Neural cell (in vitro differentiated cells): ENCODE data around the gene SNX6. TPM values are rescaled to one million over a fixed set of nuclear protein-coding genes. Genes with fewer than 3 reads are reported as not detected.
"Not testable (repeated sequence)": the region's sequence is repeated elsewhere in the genome, so short reads cannot be mapped to it uniquely, and the experiment has no call there.

Experiments used
- H2AFZ ChIP-seq: fragments of 200-600, 300-800 bp; sonication (generic), shearing (Covaris generic); 2 replicates; pipeline ENCODE4 v1.6.0; 2014; ENCODE audit warnings: low read depth, mild to moderate bottlenecking, antibody characterized with exemption, low read length, moderate library complexity
- H3F3A ChIP-seq: fragments of 200-600 bp; shearing (Covaris generic); 2 replicates; pipeline ENCODE4 v1.6.1; 2016; ENCODE audit warnings: mild to moderate bottlenecking, moderate library complexity, mixed read lengths, antibody characterized with exemption, low read length; ENCODE audit not compliant: insufficient read depth, poor library complexity, severe bottlenecking
- H3K27ac ChIP-seq: fragments of 200-600, 300-800 bp; sonication (generic), shearing (Covaris generic); 2 replicates; pipeline ENCODE4 v1.5.1; 2014; ENCODE audit warnings: mild to moderate bottlenecking, low read length, moderate library complexity
- H3K27me3 ChIP-seq: fragments of 300-800, 200-600 bp; sonication (generic), shearing (Covaris generic); 2 replicates; pipeline ENCODE4 v1.6.0; 2014; ENCODE audit warnings: mild to moderate bottlenecking, low read depth, low read length, moderate library complexity; ENCODE audit not compliant: insufficient read depth
- H3K36me3 ChIP-seq: fragments of 300-800, 200-600 bp; sonication (generic), shearing (Covaris generic); 2 replicates; pipeline ENCODE4 v1.5.1; 2014; ENCODE audit warnings: mild to moderate bottlenecking, antibody characterized with exemption, low read length, moderate library complexity; ENCODE audit not compliant: insufficient read depth
- H3K4me2 ChIP-seq: fragments of 300-800, 200-600 bp; sonication (generic), shearing (Covaris generic); 2 replicates; pipeline ENCODE4 v1.6.0; 2014; ENCODE audit warnings: mild to moderate bottlenecking, low read length
- H3K4me3 ChIP-seq: fragments of 300-800, 200-600 bp; sonication (generic), shearing (Covaris generic); 2 replicates; pipeline ENCODE4 v1.5.1; 2014; ENCODE audit warnings: mild to moderate bottlenecking, low read length, moderate library complexity
- H3K79me2 ChIP-seq: fragments of 200-600 bp; shearing (Covaris generic); replicated peaks from 2 replicates; pipeline ENCODE4 v1.6.0; 2014; ENCODE audit warnings: mild to moderate bottlenecking, low read length, moderate library complexity; ENCODE audit not compliant: insufficient read depth
- H3K9ac ChIP-seq: fragments of 300-800, 200-600 bp; sonication (generic), shearing (Covaris generic); 2 replicates; pipeline ENCODE4 v1.6.1; 2016; ENCODE audit warnings: mild to moderate bottlenecking, low read length, mixed read lengths
- H3K9me2 ChIP-seq: fragments of 200-600 bp; shearing (Covaris generic); 2 replicates; pipeline ENCODE4 v1.6.1; 2016; ENCODE audit warnings: mild to moderate bottlenecking, low read length, mixed read lengths; ENCODE audit not compliant: insufficient read depth
- H3K9me3 ChIP-seq: fragments of 200-600, 300-800 bp; sonication (generic), shearing (Covaris generic); 2 replicates; pipeline ENCODE4 v1.6.1; 2016; ENCODE audit warnings: mild to moderate bottlenecking, mixed run types, low read length, moderate library complexity, mixed read lengths
- H4K20me1 ChIP-seq: fragments of 200-600 bp; shearing (Covaris generic); 2 replicates; pipeline ENCODE4 v1.6.1; 2016; ENCODE audit warnings: mild to moderate bottlenecking, mixed run types; ENCODE audit not compliant: insufficient read depth
- CTCF ChIP-seq: fragments of 450-650 bp; IDR thresholded peaks from 2 replicates; pipeline ENCODE4 v1.5.1; 2014; ENCODE audit warnings: antibody characterized with exemption, mild to moderate bottlenecking, moderate library complexity; ENCODE audit not compliant: poor library complexity, severe bottlenecking
- EP300 ChIP-seq: fragments of 450-650 bp; conservative IDR thresholded peaks from 2 replicates; pipeline ENCODE4 v1.6.1; 2014; ENCODE audit warnings: antibody characterized with exemption, mild to moderate bottlenecking, moderate library complexity; ENCODE audit not compliant: poor library complexity, severe bottlenecking
- EZH2 ChIP-seq: fragments of 200-600, 300-800 bp; shearing (Covaris generic), sonication (generic); IDR thresholded peaks from 2 replicates; pipeline ENCODE4 v1.6.1; 2014; ENCODE audit warnings: antibody characterized with exemption, low read length, borderline replicate concordance, mild to moderate bottlenecking; ENCODE audit not compliant: insufficient read depth, poor library complexity, severe bottlenecking
- MXI1 ChIP-seq: fragments of 450-650 bp; conservative IDR thresholded peaks from 2 replicates; pipeline ENCODE4 v1.6.1; 2014; ENCODE audit warnings: antibody characterized with exemption, mild to moderate bottlenecking; ENCODE audit not compliant: poor library complexity, severe bottlenecking
- POLR2AphosphoS5 ChIP-seq: IDR thresholded peaks from 2 replicates; pipeline ENCODE4 v1.6.1; 2012
- RAD21 ChIP-seq: fragments of 450-650 bp; conservative IDR thresholded peaks from 2 replicates; pipeline ENCODE4 v1.6.1; 2014; ENCODE audit warnings: antibody characterized with exemption, mild to moderate bottlenecking, moderate library complexity
- SMC3 ChIP-seq: fragments of 450-650 bp; conservative IDR thresholded peaks from 2 replicates; pipeline ENCODE4 v1.6.1; 2014; ENCODE audit warnings: antibody characterized with exemption, mild to moderate bottlenecking, moderate library complexity; ENCODE audit not compliant: poor library complexity
- TAF1 ChIP-seq: IDR thresholded peaks from 2 replicates; pipeline ENCODE4 v1.6.1; 2012; ENCODE audit warnings: low read depth
- polyA plus RNA-seq: library from polyadenylated mRNA; depleted of rRNA; stranded (reverse); fragments of >200 nt; gene quantifications from 2 replicates; pipeline ENCODE4 v1.2.3, GENCODE V29; 2014
- TF ChIP-seq, protein P1 (sequence below): IDR thresholded peaks from 2 replicates; pipeline ENCODE4 v1.6.1; 2012; ENCODE audit warnings: borderline replicate concordance

The SNX6 gene
- polyA plus RNA-seq, 1 donor from 2014 or later = 129 TPM

GRCh38 chr14:34524216-34524615 lies 105.7 kb downstream of the SNX6 start:
- not testable (repeated sequence) for H3F3A ChIP-seq, H3K9me3 ChIP-seq, H3K9me2 ChIP-seq, H3K9ac ChIP-seq, H3K36me3 ChIP-seq, H3K4me3 ChIP-seq, H3K79me2 ChIP-seq, H3K4me2 ChIP-seq, H4K20me1 ChIP-seq, H3K27me3 ChIP-seq, H3K27ac ChIP-seq, H2AFZ ChIP-seq

- H4K20me1 ChIP-seq = no peaks in the 10 kb centered on the region
- no peaks in the 10 kb centered on the region for H3K79me2 ChIP-seq
- no peaks in the 10 kb centered on the region for H3K9me2 ChIP-seq
- H2AFZ ChIP-seq = no peak overlapping the region
- H3K9me3 ChIP-seq = no peaks in the 10 kb centered on the region
- no peaks in the 10 kb centered on the region for H3F3A ChIP-seq
- no peak overlapping the region for H3K4me2 ChIP-seq
- H3K9ac ChIP-seq = no peak overlapping the region
- H3K4me3 ChIP-seq = no peak overlapping the region
- TF ChIP-seq EP300 (no peak), EZH2 (no peak), CTCF (no peak), MXI1 (no peak), TAF1 (no peak), RAD21 (no peak), POLR2AphosphoS5 (no peak), SMC3 (no peak)
- TF ChIP-seq, protein P1, sequence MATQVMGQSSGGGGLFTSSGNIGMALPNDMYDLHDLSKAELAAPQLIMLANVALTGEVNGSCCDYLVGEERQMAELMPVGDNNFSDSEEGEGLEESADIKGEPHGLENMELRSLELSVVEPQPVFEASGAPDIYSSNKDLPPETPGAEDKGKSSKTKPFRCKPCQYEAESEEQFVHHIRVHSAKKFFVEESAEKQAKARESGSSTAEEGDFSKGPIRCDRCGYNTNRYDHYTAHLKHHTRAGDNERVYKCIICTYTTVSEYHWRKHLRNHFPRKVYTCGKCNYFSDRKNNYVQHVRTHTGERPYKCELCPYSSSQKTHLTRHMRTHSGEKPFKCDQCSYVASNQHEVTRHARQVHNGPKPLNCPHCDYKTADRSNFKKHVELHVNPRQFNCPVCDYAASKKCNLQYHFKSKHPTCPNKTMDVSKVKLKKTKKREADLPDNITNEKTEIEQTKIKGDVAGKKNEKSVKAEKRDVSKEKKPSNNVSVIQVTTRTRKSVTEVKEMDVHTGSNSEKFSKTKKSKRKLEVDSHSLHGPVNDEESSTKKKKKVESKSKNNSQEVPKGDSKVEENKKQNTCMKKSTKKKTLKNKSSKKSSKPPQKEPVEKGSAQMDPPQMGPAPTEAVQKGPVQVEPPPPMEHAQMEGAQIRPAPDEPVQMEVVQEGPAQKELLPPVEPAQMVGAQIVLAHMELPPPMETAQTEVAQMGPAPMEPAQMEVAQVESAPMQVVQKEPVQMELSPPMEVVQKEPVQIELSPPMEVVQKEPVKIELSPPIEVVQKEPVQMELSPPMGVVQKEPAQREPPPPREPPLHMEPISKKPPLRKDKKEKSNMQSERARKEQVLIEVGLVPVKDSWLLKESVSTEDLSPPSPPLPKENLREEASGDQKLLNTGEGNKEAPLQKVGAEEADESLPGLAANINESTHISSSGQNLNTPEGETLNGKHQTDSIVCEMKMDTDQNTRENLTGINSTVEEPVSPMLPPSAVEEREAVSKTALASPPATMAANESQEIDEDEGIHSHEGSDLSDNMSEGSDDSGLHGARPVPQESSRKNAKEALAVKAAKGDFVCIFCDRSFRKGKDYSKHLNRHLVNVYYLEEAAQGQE = no peak
- peaks cover 5% of the 10 kb centered on the region for H3K36me3 ChIP-seq
- H3K27me3 ChIP-seq = no peaks in the 10 kb centered on the region
- H3K27ac ChIP-seq = no peak overlapping the region
These were observed 107.5 kb downstream of the SNX6 start for GRCh38 chr14:34522496-34522895.

DNA sequence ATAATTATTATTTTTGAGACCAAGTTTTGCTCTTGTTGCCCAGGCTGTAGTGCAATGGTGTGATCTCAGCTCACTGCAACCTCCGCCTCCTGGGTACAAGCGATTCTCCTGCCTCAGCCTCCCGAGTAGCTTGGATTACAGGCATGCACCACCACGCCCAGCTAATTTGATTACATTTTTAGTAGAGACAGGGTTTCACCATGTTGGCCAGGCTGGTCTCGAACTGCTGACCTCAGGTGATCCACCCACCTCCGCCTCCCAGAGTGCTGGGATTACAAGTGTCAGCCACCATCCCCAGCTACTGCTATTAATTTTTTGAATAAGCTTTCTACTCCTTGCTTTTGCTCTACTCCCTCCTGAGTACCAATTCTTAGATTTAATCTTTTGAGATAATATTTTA lies 108.9 kb downstream of the SNX6 start:
- not testable (repeated sequence) for H3K9me3 ChIP-seq, H3K9ac ChIP-seq, H3K4me3 ChIP-seq, H3K9me2 ChIP-seq, H3K27ac ChIP-seq, H4K20me1 ChIP-seq, H3K79me2 ChIP-seq, H3K36me3 ChIP-seq, H2AFZ ChIP-seq, H3F3A ChIP-seq, H3K4me2 ChIP-seq, H3K27me3 ChIP-seq

DNA sequence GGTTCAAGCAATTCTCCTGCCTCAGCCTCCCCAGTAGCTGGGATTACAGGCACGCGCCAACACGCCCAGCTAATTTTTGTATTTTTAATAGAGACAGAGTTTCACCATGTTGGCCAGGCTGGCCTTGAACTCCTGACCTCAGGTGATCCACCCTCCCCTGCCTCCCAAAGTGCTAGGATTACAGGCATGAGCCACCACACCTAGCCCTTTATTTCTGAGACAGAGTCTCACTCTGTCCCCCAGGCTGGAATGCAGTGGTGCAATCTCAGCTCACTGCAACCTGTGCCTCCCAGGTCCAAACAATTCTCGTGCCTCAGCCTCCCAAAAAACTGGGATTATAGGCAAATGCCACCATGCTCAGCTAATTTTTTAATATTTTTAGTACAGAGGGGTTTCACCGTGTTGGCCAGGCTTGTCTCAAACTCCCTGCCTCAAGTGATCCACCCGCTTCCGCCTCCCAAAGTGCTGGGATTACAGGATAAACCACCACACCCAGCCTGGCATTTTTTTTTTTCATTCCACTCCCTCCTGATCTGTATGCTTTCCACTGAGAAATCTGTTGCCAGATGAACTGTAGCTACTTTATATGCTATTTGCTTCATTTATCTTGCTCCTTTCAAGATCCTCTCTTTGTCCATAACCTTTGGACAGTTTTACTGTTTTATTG lies 109.5 kb downstream of the SNX6 start:
- H3K9ac ChIP-seq, H3K4me3 ChIP-seq, H3F3A ChIP-seq, H3K36me3 ChIP-seq, H3K27ac ChIP-seq, H4K20me1 ChIP-seq, H2AFZ ChIP-seq, H3K9me3 ChIP-seq, H3K9me2 ChIP-seq, H3K79me2 ChIP-seq, H3K4me2 ChIP-seq, H3K27me3 ChIP-seq: not testable (repeated sequence)
